ENCODE data around the gene IL17RE.
"Not testable (repeated sequence)": the region's sequence is repeated elsewhere in the genome, so short reads cannot be mapped to it uniquely, and the experiment has no call there.

IL17RE gene

GRCh38 chr3:9879830-9880549, 22.7 kb upstream of the IL17RE start, which contains the start of gene CIDEC:
TSS of gene CIDEC (minus strand) at chr3:9880253. CDS start at chr3:9878486, 1,767 bp downstream.
- DNase-seq (ENCODE audit: low read depth in 2 of 2): no peak

GRCh38 chr3:9881441-9881840, 21.2 kb upstream of the IL17RE start:
- DNase-seq (ENCODE audit: low read depth in 2 of 2): no peak

- no peak for DNase-seq (ENCODE audit: low read depth in 2 of 2)
Observed at GRCh38 chr3:9883706-9884554, 18.7 kb upstream of the IL17RE start.

- DNase-seq (ENCODE audit: low read depth in 2 of 2): no peak
Observed at GRCh38 chr3:9884555-9885165, 18.0 kb upstream of the IL17RE start.

GRCh38 chr3:9886328-9886727, 16.3 kb upstream of the IL17RE start:
- DNase-seq (ENCODE audit: low read depth in 2 of 2): no peak

- no peak for DNase-seq (ENCODE audit: low read depth in 2 of 2)
Observed at GRCh38 chr3:9887480-9887879, 15.2 kb upstream of the IL17RE start.

GRCh38 chr3:9888540-9888939, 14.1 kb upstream of the IL17RE start:
- no peak for DNase-seq (ENCODE audit: low read depth in 2 of 2)

- no peak for DNase-seq (ENCODE audit: low read depth in 2 of 2)
Observed at GRCh38 chr3:9889405-9889804, 13.2 kb upstream of the IL17RE start.

GRCh38 chr3:9890249-9891071, 12.2 kb upstream of the IL17RE start, which contains the start of gene JAGN1:
TSS of gene JAGN1 (plus strand) at chr3:9890610. CDS start at chr3:9890723, 113 bp downstream.
- DNase-seq (ENCODE audit: low read depth in 2 of 2): peak; percentile 87 to 92

- DNase-seq (ENCODE audit: low read depth in 2 of 2): no peak
Observed at GRCh38 chr3:9891072-9891622, 11.5 kb upstream of the IL17RE start.

GRCh38 chr3:9893739-9894138, 8.9 kb upstream of the IL17RE start:
- DNase-seq (ENCODE audit: low read depth in 2 of 2): no peak

GRCh38 chr3:9895715-9896114, 6.9 kb upstream of the IL17RE start:
- not testable (repeated sequence) for DNase-seq (ENCODE audit: low read depth in 2 of 2)

- DNase-seq (ENCODE audit: low read depth in 2 of 2): not testable (repeated sequence)
Observed at GRCh38 chr3:9896755-9897407, 5.8 kb upstream of the IL17RE start.

- DNase-seq (ENCODE audit: low read depth in 2 of 2): no peak
Observed at GRCh38 chr3:9897408-9898372, 5.0 kb upstream of the IL17RE start.

- no peak for DNase-seq (ENCODE audit: low read depth in 2 of 2)
Observed at GRCh38 chr3:9898467-9899241, 4.0 kb upstream of the IL17RE start.

- DNase-seq (ENCODE audit: low read depth in 2 of 2): no peak
Observed at GRCh38 chr3:9899289-9899791, 3.3 kb upstream of the IL17RE start.

GRCh38 chr3:9900965-9901415, 1.7 kb upstream of the IL17RE start:
- DNase-seq (ENCODE audit: low read depth in 2 of 2): not testable (repeated sequence)

GRCh38 chr3:9901967-9902366, 681 bp upstream of the IL17RE start:
- DNase-seq (ENCODE audit: low read depth in 2 of 2): no peak

Measured in stimulated activated CD4-positive, alpha-beta T cell treated with anti-CD3 and anti-CD28 coated beads, Interleukin-4, amount 100 ng/mL, for 48 hours (primary cell).